ENCODE measurements around the gene FAM241B.

GRCh38 chr10:69668721-69669120, 38.7 kb downstream of the FAM241B start:
- TF ChIP-seq, protein P1, sequence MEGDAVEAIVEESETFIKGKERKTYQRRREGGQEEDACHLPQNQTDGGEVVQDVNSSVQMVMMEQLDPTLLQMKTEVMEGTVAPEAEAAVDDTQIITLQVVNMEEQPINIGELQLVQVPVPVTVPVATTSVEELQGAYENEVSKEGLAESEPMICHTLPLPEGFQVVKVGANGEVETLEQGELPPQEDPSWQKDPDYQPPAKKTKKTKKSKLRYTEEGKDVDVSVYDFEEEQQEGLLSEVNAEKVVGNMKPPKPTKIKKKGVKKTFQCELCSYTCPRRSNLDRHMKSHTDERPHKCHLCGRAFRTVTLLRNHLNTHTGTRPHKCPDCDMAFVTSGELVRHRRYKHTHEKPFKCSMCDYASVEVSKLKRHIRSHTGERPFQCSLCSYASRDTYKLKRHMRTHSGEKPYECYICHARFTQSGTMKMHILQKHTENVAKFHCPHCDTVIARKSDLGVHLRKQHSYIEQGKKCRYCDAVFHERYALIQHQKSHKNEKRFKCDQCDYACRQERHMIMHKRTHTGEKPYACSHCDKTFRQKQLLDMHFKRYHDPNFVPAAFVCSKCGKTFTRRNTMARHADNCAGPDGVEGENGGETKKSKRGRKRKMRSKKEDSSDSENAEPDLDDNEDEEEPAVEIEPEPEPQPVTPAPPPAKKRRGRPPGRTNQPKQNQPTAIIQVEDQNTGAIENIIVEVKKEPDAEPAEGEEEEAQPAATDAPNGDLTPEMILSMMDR (IDR thresholded peaks at IDR 0.05; ENCODE audit: low read length): no peak
- TF ChIP-seq EZH2 (IDR thresholded peaks at IDR 0.05; ENCODE audit: borderline replicate concordance, low read length): no peak
